GM12874 (cell line): ENCODE results near the gene ISY1.

ENCODE experiments used
- CTCF ChIP-seq: IDR thresholded peaks from 2 replicates; pipeline ENCODE4 v1.5.1; 2011; ENCODE audit warnings: low read depth, mild to moderate bottlenecking, control low read depth, low read length, moderate library complexity; ENCODE audit not compliant: insufficient read depth

Gene ISY1

GRCh38 chr3:129195731-129196256, 34.9 kb upstream of the ISY1 start:
- TF ChIP-seq CTCF = no peak

- no peak for TF ChIP-seq CTCF
These were observed 27.0 kb upstream of the ISY1 start for GRCh38 chr3:129187857-129188256.

- no peak for TF ChIP-seq CTCF
These were observed 24.9 kb upstream of the ISY1 start for GRCh38 chr3:129185783-129186182.

- TF ChIP-seq CTCF = no peak
These were observed 23.5 kb upstream of the ISY1 start for GRCh38 chr3:129184396-129184657.

GRCh38 chr3:129183569-129184395, 22.9 kb upstream of the ISY1 start, which contains the start of gene CNBP:
Gene CNBP, minus strand, starts transcription at chr3:129183896. Its CDS starts 12,139 bp downstream, at chr3:129171757.
- no peak for TF ChIP-seq CTCF

GRCh38 chr3:129182390-129183185, 21.7 kb upstream of the ISY1 start:
- no peak for TF ChIP-seq CTCF

- no peak for TF ChIP-seq CTCF
These were observed 21.0 kb upstream of the ISY1 start for GRCh38 chr3:129181819-129182218.
